PC-9 (cell line): ENCODE data around the gene YY2.

Source experiments
- EZH2 ChIP-seq: fragments of 200-600 bp; sonication (generic); IDR thresholded peaks from 2 replicates; pipeline ENCODE4 v1.8.0; 2017; ENCODE audit warnings: antibody characterized with exemption, low read depth
- TF ChIP-seq, protein P1 (sequence below): fragments of 200-600 bp; sonication (generic); conservative IDR thresholded peaks from 2 replicates; pipeline ENCODE4 v1.6.1; 2017; ENCODE audit warnings: mixed run types, antibody characterized with exemption, mild to moderate bottlenecking, moderate library complexity

DNA sequence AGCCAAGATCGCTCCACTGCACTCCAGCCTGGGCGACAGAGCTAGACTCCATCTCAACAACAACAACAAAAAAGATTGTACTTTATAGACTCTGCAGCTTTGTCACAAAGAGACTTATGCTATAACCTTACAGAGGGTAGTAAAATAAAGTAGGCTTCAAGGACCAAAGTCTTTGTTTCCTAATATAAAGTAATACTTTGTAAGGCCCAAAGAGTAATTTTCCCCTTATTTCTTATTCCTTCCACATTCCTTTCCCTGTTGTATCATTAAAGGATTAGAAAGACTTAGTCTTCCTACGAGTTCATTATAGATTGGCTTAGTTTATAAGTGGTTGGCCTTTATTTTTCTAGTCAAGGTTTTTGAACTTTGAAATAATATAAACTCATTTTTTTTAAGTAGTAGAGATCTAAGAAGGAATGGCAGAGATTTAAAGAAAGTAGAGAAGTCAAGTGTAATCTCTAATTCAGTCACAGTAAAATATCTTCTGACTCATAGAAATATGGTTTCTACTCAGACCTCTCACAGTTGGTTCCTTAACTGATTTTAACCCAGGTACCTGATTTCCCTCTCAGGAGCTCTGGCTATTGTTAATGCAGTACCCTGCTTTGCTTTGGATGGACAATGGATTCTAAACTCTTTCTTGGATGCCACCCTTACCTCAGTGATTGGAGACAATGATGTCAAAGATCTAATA, 26.2 kb downstream of the YY2 start:
- TF ChIP-seq, protein P1, sequence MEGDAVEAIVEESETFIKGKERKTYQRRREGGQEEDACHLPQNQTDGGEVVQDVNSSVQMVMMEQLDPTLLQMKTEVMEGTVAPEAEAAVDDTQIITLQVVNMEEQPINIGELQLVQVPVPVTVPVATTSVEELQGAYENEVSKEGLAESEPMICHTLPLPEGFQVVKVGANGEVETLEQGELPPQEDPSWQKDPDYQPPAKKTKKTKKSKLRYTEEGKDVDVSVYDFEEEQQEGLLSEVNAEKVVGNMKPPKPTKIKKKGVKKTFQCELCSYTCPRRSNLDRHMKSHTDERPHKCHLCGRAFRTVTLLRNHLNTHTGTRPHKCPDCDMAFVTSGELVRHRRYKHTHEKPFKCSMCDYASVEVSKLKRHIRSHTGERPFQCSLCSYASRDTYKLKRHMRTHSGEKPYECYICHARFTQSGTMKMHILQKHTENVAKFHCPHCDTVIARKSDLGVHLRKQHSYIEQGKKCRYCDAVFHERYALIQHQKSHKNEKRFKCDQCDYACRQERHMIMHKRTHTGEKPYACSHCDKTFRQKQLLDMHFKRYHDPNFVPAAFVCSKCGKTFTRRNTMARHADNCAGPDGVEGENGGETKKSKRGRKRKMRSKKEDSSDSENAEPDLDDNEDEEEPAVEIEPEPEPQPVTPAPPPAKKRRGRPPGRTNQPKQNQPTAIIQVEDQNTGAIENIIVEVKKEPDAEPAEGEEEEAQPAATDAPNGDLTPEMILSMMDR, result no peak
- no peak for TF ChIP-seq EZH2
